T-helper 1 cell (primary cell): ENCODE results near the gene SPARC.

Experiments
- DNase-seq, 5 donors: peaks; one replicate each; pipeline ENCODE4 v3.0.0-alpha.2; 2012 to 2020

The SPARC gene

DNA sequence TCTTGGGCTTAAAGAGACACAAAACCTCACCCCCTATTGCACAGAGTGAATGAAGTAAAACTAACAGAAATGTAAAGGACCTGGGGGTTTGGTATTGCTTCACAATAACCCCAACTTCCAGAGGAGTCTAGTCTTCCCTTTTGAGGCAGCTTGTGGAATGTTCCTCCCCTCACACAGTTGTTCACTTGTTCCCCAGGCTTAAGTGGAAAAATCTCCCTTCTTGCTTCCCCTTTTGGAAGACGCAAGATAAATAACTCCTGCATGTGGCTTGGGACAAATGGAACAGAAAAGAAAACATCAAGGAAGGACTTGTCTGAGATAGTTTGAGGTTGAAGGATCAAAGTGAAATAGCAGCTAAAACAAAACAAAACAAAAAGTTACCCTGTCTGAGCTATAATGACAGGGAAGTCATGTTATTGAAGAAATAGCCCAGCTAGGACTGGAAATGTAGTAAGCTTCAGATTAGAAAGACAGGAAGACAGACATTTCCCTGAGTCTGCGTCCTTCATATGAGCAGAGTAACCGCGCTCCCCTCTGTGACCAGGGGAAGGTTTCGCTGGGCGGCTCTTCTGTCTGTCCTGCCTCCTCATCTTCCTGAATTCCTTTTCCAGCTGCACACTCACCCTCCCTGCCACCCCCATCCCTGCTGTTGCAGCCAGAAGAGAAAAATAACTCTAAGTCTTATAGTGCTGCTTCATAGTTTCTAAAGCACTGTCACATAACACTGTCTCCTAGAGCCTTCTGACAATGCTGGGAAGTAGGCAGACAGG, 8.8 kb downstream of the SPARC start:
- no peak for DNase-seq

DNA sequence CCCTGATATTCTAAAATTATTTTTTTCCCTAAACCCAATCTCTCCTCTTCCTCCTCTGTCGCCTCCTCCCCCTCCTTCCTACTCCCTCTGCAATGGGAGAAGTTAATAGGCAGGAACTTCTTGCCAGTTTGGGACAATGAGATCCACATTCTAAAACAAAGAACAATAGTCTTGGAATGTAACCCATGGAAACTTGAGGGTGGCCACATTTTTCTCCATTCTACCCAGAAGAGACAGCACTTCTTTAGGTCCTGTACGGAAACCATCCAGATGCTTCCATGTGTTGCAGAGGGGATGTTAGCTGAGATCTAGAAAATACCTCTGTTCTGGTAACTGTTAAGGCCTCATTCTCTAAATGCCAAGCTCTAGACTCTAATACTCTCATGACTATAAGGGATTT, 10.0 kb downstream of the SPARC start:
- no peak for DNase-seq

DNA sequence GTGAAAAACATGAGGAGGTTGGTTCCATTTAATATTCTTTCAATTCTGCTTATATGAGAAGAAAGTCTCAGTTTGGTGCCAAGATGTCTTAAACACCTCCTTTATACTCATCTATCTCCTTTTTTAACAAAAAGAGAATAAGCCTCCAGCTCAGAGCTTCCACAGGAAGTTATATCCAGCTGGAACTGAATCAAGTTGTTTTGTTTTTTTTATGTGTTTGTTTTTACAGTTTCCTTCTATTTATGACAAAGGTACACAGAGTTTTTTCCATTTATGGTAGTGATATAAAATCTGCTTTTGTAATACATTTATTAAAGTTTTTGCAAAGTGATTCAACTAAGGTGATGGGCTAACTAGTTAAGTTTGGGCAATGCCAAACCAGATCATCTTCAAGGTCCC, 10.4 kb downstream of the SPARC start:
- DNase-seq = no peak

GRCh38 chr5:151675611-151676313, 11.0 kb downstream of the SPARC start:
- peak in 1 of 5 donors; percentile 21 for DNase-seq

- DNase-seq = no peak
Measured at GRCh38 chr5:151674626-151675610, 11.8 kb downstream of the SPARC start.

- DNase-seq = no peak
Measured at GRCh38 chr5:151673421-151673820, 13.3 kb downstream of the SPARC start.

- no peak for DNase-seq
Measured at GRCh38 chr5:151672516-151672915, 14.2 kb downstream of the SPARC start.

DNA sequence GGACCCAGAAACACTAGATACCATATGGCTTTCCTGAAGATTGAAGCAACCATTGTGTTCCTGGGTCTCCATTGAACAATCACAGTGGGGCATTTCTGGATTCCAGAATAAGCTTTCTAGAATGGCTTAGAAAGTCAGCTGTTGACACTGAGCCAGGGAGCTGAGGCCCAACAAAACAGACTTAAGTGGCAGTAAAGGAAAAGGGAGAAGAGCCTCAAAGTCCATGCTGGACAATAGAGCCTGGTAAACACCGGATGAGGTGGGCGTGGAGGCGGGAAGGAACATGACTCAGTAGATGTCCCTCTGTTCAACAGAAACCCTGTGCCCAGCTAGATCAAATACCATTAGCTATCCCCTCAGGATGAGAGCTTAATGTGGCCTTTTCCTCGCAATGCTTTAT, 14.8 kb downstream of the SPARC start:
- no peak for DNase-seq

GRCh38 chr5:151670953-151671636, 15.6 kb downstream of the SPARC start:
- DNase-seq = no peak

GRCh38 chr5:151670083-151670686, 16.5 kb downstream of the SPARC start:
- DNase-seq = no peak

DNA sequence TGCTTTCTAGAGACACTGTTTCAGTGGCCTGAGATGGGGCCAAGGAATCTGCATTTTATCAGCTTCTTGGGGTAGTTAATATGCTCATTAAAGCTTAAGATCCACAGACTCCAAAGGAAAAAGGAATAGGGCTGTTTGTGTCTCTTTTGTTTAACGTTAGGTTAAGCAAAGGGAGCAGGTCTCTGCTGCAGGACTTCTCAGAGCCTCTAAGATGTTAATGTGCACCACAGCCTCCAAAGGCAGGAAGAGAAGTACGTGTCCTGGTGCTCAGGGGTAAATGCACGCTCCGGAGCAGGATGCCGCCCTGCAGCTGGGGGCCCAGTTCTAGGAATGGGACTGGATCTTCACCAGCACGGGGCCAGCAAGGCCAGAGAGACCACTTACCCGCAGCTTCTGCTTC, 19.6 kb downstream of the SPARC start:
- DNase-seq = no peak

- no peak for DNase-seq
Measured at GRCh38 chr5:151665613-151666012, 21.1 kb downstream of the SPARC start.

GRCh38 chr5:151664694-151665585, 21.8 kb downstream of the SPARC start:
- no peak for DNase-seq

- DNase-seq = no peak
Measured at GRCh38 chr5:151663617-151664293, 23.0 kb downstream of the SPARC start.

DNA sequence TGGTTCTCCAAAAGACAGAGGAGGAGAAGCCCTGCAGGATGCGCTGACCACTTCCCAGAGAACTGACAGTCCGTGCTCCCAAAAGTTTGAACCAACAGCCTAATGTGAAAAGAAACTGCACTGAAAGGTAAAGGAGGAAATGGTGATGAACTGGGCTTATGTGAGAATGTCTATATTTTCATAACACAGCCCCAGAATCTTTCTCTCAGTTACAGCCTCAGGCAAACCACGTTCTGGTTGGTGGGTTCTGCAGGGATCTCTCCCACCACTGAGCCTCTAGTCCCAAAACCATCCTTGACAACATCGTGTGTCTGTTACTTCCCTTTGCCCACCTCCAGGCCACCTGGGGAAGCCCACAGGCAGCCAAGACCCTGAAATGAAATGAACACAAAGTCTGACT, 23.9 kb downstream of the SPARC start:
- DNase-seq = no peak

- DNase-seq = peak in 1 of 5 donors; percentile 8
Measured at GRCh38 chr5:151661968-151662732, 24.6 kb downstream of the SPARC start.

DNA sequence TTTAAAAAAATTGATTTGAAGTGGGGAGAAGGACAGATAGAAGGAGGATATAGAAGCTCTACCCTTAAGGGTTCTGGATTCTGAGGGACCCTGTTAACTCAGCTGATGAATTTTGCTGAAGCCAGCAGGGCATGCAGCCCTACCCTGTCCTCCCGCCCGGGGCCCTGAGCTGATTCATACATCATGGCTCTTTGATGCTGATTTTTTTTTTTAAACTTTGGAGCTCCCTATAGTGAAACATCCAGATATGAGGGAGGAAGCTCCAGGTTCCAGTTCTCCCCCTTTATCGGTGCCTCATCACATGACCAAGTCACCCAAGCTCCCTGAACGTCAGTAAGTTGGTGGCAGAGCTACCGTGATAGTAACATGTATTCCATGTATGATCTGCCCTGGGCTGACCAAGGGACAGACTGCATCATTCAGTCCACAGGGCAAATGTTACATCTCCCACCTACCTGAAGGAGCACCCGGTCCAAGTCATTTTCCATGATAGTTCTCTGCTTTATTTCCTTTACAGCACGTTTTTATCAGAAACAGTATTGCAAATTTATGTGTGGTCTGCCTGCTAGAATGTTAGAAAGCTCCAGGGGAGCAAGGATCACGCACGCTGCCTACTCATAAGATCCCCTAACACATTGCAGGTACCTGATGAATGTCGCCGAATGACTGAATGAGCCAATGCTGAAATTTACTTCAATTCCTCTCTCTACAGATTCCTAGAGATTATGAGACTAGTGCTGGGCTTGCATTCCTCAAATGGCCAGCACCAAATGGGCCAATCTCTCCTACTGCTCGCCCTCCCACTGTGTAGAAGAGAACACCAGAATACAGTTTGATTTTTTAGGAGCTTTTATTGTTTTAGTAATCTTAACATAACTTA, 25.9 kb downstream of the SPARC start:
- no peak for DNase-seq

DNA sequence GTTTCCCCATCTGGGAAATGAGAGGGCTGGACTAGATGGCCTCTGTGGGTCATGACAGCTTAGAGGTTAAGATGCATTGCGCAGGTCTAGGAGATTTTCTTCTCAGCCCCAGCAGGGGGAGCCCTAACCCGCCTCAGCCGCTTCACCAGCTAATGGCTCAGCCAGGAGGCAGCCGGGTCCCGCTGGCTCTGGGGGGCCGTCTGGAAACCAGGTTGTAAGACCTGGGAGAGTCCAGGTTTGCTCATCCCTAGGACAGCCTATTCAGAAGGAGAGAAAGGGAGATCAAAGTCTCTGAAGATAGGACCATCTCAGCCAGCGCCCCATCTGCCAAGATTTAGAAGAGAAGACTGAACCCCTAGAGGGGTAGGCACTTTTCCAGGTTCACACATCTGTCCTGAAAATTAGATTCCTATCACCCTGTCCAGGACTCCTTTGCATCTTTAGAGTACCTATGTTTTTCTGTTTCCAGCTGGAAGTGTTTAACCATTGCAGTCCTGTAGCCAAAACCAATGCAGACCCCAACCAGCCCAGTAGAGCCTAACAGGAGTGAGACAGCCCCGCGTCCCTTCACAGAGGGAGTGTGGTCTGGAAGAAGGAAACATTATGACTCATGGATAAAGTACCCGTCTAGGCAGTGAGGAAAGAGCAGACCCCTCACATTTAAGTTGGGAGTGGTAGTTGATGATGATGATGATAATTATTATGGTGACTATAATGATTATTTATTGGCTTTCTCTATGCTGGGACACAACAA, 27.5 kb downstream of the SPARC start:
- peak; percentile 54 to 71 (median 69) for DNase-seq
